Astrocyte of the cerebellum (primary cell): ENCODE measurements around the gene SLC39A3.

Source experiments
- DNase-seq: peaks from one replicate; pipeline ENCODE4 v3.0.0-alpha.2; 2011; ENCODE audit warnings: low read depth
- H3K4me3 ChIP-seq: 2 replicates; pipeline ENCODE4 v1.5.1; 2011; ENCODE audit warnings: mild to moderate bottlenecking, low read depth, low read length, moderate library complexity
- in situ Hi-C: cut with HindIII; loops from 2 replicates; pipeline ENCODE4 v1.10.0; 2017; ENCODE audit warnings: low sequenced_read_pairs
- TF ChIP-seq, protein P1 (sequence below): IDR thresholded peaks from 2 replicates; pipeline ENCODE4 v1.5.1; 2012; ENCODE audit warnings: low read length, low read depth, moderate library complexity, mild to moderate bottlenecking; ENCODE audit errors: missing control alignments

Gene SLC39A3

DNA sequence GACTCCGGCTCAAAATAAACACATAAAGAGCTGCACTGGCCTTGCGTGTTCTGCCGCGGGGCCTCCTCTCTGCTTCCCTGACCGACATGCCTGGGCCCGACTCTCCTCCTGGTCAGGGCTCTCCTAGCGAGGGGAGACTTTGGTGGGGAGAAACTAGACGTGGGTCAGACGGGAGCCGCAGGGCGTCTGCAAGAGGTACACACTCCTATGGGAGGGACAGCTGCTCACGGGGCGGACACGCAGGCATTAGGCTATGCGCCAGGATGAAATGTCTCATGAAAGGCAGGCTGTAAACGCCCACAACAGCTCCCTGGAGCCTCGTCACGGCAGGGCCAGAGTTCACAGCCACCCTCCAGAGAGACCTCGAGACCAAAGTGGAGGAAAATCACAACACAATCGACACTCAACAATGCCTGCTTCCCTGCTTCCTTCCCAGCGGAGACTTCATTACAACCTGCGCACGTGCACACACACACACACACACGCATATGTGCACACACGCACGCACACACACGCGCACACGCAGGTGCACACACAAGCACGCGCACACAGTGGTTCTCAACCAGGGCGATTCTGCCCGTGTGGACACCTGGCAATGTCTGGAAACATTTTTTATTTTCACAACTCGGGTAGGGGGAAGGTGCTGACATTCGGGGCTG is 5.8 kb downstream of the SLC39A3 start:
- TF ChIP-seq, protein P1, sequence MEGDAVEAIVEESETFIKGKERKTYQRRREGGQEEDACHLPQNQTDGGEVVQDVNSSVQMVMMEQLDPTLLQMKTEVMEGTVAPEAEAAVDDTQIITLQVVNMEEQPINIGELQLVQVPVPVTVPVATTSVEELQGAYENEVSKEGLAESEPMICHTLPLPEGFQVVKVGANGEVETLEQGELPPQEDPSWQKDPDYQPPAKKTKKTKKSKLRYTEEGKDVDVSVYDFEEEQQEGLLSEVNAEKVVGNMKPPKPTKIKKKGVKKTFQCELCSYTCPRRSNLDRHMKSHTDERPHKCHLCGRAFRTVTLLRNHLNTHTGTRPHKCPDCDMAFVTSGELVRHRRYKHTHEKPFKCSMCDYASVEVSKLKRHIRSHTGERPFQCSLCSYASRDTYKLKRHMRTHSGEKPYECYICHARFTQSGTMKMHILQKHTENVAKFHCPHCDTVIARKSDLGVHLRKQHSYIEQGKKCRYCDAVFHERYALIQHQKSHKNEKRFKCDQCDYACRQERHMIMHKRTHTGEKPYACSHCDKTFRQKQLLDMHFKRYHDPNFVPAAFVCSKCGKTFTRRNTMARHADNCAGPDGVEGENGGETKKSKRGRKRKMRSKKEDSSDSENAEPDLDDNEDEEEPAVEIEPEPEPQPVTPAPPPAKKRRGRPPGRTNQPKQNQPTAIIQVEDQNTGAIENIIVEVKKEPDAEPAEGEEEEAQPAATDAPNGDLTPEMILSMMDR, result no peak
- DNase-seq, result no peak
- in situ Hi-C loops, result no loop called here

GRCh38 chr19:2732883-2733282 is 6.9 kb downstream of the SLC39A3 start:
- TF ChIP-seq, protein P1, result no peak
- in situ Hi-C loops, result no loop called here
- no peak for DNase-seq
- H3K4me3 ChIP-seq, result no peak overlapping the region

More for the DNA sequence above, 5.8 kb downstream of the SLC39A3 start:
- H3K4me3 ChIP-seq, result no peak overlapping the region

- in situ Hi-C loops, result no loop called here
- TF ChIP-seq, protein P1, result no peak
- no peak for DNase-seq
- no peak overlapping the region for H3K4me3 ChIP-seq
Measured at GRCh38 chr19:2732157-2732725, 7.6 kb downstream of the SLC39A3 start.

GRCh38 chr19:2731181-2731995 is 8.4 kb downstream of the SLC39A3 start:
- TF ChIP-seq, protein P1, result no peak
- no peak for DNase-seq
- in situ Hi-C loops, result no loop called here

DNA sequence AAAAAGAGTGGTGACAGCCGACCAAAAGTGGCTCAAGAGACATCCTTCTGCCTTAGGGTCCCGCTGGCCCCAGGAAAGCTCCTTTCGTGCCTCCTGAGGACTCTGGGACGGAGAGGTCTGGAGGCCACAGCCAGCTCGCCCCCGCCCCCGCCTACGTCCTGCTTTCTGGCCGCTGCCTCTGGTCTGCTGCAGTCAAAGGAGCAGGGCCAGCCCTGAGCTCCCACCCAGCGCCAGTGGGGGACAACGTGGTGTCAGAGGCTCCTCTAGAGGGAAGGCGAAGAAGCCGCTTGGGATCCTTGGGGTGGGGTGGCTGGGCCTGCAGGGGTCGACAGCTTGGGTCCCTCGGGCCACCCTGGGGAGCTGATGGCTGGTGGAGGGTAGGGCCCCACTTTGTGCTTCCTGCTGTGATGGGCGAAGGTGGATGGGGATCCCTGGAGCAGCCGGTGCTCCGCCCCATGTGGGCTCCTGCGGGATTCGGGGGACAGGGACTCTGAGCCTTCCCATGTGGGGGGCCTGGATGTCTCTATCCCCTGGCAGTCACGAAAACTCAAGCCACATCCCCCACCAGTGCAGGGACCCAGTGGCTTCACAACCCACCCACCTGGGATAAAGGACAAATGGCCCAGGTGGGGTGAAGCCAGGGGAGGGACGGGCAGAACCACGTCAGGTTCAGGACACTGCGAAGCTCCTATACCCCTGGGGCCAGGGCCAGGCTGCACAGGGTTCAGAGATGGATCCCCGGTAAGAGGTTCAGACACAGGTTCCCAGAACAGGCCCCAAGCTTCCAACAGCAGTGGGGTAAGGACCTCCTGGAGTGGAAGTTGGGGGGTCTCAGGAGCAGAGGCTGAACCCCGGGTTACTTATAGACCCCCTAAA is 9.6 kb downstream of the SLC39A3 start:
- TF ChIP-seq, protein P1, result no peak
- in situ Hi-C loops, result no loop called here
- no peak overlapping the region for H3K4me3 ChIP-seq
- no peak for DNase-seq

More at GRCh38 chr19:2731181-2731995, 8.4 kb downstream of the SLC39A3 start:
- no peak overlapping the region for H3K4me3 ChIP-seq
